T-cell (primary cell): ENCODE results near the gene CABLES1. TPM values are rescaled to one million over a fixed set of nuclear protein-coding genes. Genes with fewer than 3 reads are reported as not detected.

ENCODE experiments used
- ATAC-seq, 4 experiments: fragments of 200-7000 bp in 3 of 4; fragments of 150-1000 bp in 1 of 4; cut with Tn5 transposase; replicated peaks in 1 of 4; 1 replicate in 3 of 4; 2 replicates in 1 of 4; pipeline ENCODE4 v1.10.0; 2021; ENCODE audit warnings: moderate library complexity in 3 of 4, mild to moderate bottlenecking in 2 of 4, moderate number of reproducible peaks in 1 of 4
- CTCF ChIA-PET, 2 donors: fragments of 300-600 bp; sonication (Branson Sonifier 250); formaldehyde crosslinking; loops; one replicate each; lab custom pipeline; 2022; ENCODE audit warnings: antibody characterized with exemption in 2 of 2; lab: Charles Lee
- POLR2A ChIA-PET, 2 donors: fragments of 300-600 bp; sonication (Branson Sonifier 250); formaldehyde crosslinking; loops; one replicate each; lab custom pipeline; 2022; ENCODE audit warnings: antibody characterized with exemption in 2 of 2; lab: Charles Lee
- DNase-seq, 35 experiments: peaks; one replicate each; pipeline versions ENCODE4 v3.0.0 to v3.0.0-alpha.2; 2013 to 2023
- H3K27ac ChIP-seq: one replicate; pipeline ENCODE4 v1.5.1; 2013; ENCODE audit warnings: low read length
- H3K27me3 ChIP-seq, 2 experiments: replicated peaks in 1 of 2; 1 replicate in 1 of 2; 2 replicates in 1 of 2; pipeline versions ENCODE4 v1.6.1 to v1.7.0; 2013; ENCODE audit warnings: low read length in 1 of 2, mixed read lengths in 1 of 2; ENCODE audit not compliant: control insufficient read depth in 2 of 2, insufficient read depth in 2 of 2; ENCODE audit errors: extremely low read depth in 1 of 2
- H3K36me3 ChIP-seq, 2 donors: 1 replicate in 1 of 2; 2 replicates in 1 of 2; pipeline versions ENCODE4 v1.6.1 to v1.7.0; 2013; ENCODE audit warnings: low read length in 1 of 2; ENCODE audit not compliant: control insufficient read depth in 2 of 2, insufficient read depth in 1 of 2; ENCODE audit errors: extremely low read depth in 1 of 2
- H3K4me1 ChIP-seq, 2 experiments: 1 replicate in 1 of 2; 2 replicates in 1 of 2; pipeline versions ENCODE4 v1.6.1 to v1.7.0; 2013; ENCODE audit warnings: low read length in 2 of 2, mixed read lengths in 1 of 2; ENCODE audit not compliant: insufficient read depth in 2 of 2, control insufficient read depth in 1 of 2; ENCODE audit errors: extremely low read depth in 1 of 2
- H3K4me3 ChIP-seq, 2 donors: 1 replicate in 1 of 2; 2 replicates in 1 of 2; pipeline versions ENCODE4 v1.5.1 to v1.7.0; 2013; ENCODE audit warnings: mild to moderate bottlenecking in 2 of 2, low read length in 1 of 2, moderate library complexity in 1 of 2; ENCODE audit not compliant: control insufficient read depth in 1 of 2; ENCODE audit errors: extremely low read depth in 1 of 2
- H3K9me3 ChIP-seq: 2 replicates; pipeline ENCODE4 v1.7.0; 2013
- H3K27ac Mint-ChIP-seq, 2 donors: one replicate each; pipeline ENCODE4 v1.8.0; 2020 to 2021; ENCODE audit warnings: mild to moderate bottlenecking in 2 of 2, mixed read lengths in 2 of 2
- H3K27me3 Mint-ChIP-seq, 2 donors: one replicate each; pipeline ENCODE4 v1.8.0; 2021 to 2022; ENCODE audit warnings: mixed read lengths in 2 of 2
- H3K36me3 Mint-ChIP-seq: one replicate; pipeline ENCODE4 v1.8.0; 2021; ENCODE audit warnings: mixed read lengths
- H3K4me1 Mint-ChIP-seq, 3 donors: one replicate each; pipeline ENCODE4 v1.8.0; 2020 to 2022; ENCODE audit warnings: mixed read lengths in 3 of 3, mild to moderate bottlenecking in 1 of 3
- H3K4me3 Mint-ChIP-seq, 3 donors: one replicate each; pipeline ENCODE4 v1.8.0; 2020 to 2022; ENCODE audit warnings: mild to moderate bottlenecking in 3 of 3, mixed read lengths in 3 of 3, moderate library complexity in 3 of 3
- H3K9me3 Mint-ChIP-seq, 3 donors: one replicate each; pipeline ENCODE4 v1.8.0; 2020 to 2022; ENCODE audit warnings: mixed read lengths in 3 of 3
- WGBS: methylation state at CpG from one replicate; pipeline ENCODE4 v1.1.5; 2013; ENCODE audit warnings: missing lambda C conversion rate; ENCODE audit not compliant: insufficient coverage; 5-methylcytosine and 5-hydroxymethylcytosine counted together
- total RNA-seq, 35 experiments: library from RNA in 6 of 35; stranded (reverse) in 6 of 35; fragments of 120-200 nt in 1 of 35; gene quantifications; one replicate each; pipeline versions ENCODE4 v1.2.1 to v1.2.4 and lab custom pipeline; 2013 to 2026

The CABLES1 gene
- total RNA-seq, 5 donors from 2014 or later (not counting 1 experiment from before 2014, with no cell fraction given): 0.23 to 1.7 (median 0.85) TPM

- ChIA-PET POLR2A (interaction anchor here (0.6 kb wide), 2 partner anchors 79 to 1641 kb away, joined by 3 to 6 read pairs; no protein-coding TSS in a partner anchor), CTCF (interaction anchor here in 1 of 2 donors (0.6 to 1.3 kb wide), 2 partner anchors 11 to 238 kb away, joined by 3 read pairs; no protein-coding TSS in a partner anchor)
- Mint-ChIP-seq H3K27me3 (no peaks in the 10 kb centered on the region), H3K27ac (no peak overlapping the region), H3K4me1 (peaks cover 15 to 22% (median 21%) of the 10 kb centered on the region in 3 donors), H3K9me3 (no peaks in the 10 kb centered on the region), H3K36me3 (no peaks in the 10 kb centered on the region), H3K4me3 (no peak overlapping the region)
- no peaks in the 10 kb centered on the region for H3K36me3 ChIP-seq
- no peaks in the 10 kb centered on the region for H3K27me3 ChIP-seq
- no peak for DNase-seq
- 95% methylated on average over 2 of the region's 3 CpGs for WGBS
- no peak overlapping the region for H3K4me3 ChIP-seq
- no peaks in the 10 kb centered on the region for H3K9me3 ChIP-seq
- peaks cover 0 to 7% of the 10 kb centered on the region in 2 experiments for H3K4me1 ChIP-seq
- no peak overlapping the region for H3K27ac ChIP-seq
- no peak for ATAC-seq
These were observed 91.1 kb downstream of the CABLES1 start for GRCh38 chr18:23226391-23226790.

- no peak overlapping the region for H3K4me3 Mint-ChIP-seq
- no peak overlapping the region for H3K27ac ChIP-seq
- no peaks in the 10 kb centered on the region for H3K27me3 ChIP-seq
- H3K27ac Mint-ChIP-seq: no peak overlapping the region
- POLR2A ChIA-PET: interaction anchor here in 1 of 2 donors (0.6 kb wide), 2 partner anchors 120 to 1641 kb away, joined by 3 to 6 read pairs; no protein-coding TSS in a partner anchor
- CTCF ChIA-PET: interaction anchor here (0.5 to 1.0 kb wide), 3 partner anchors 13 to 196 kb away, joined by 3 read pairs; no protein-coding TSS in a partner anchor
- peaks cover 0 to 14% of the 10 kb centered on the region in 2 experiments for H3K4me1 ChIP-seq
- no peak overlapping the region for H3K4me3 ChIP-seq
- H3K36me3 ChIP-seq: no peaks in the 10 kb centered on the region
- peaks cover 21 to 29% (median 28%) of the 10 kb centered on the region in 3 donors for H3K4me1 Mint-ChIP-seq
- ATAC-seq: no peak
- no peaks in the 10 kb centered on the region for H3K36me3 Mint-ChIP-seq
- no peaks in the 10 kb centered on the region for H3K27me3 Mint-ChIP-seq
- H3K9me3 Mint-ChIP-seq: no peaks in the 10 kb centered on the region
- WGBS: 92% methylated on average over 7 of the region's 11 CpGs
- no peaks in the 10 kb centered on the region for H3K9me3 ChIP-seq
- DNase-seq: no peak
These were observed 91.8 kb downstream of the CABLES1 start for GRCh38 chr18:23226930-23227725.

GRCh38 chr18:23227726-23228070 lies 92.4 kb downstream of the CABLES1 start:
- Mint-ChIP-seq H3K4me1 (peaks cover 21 to 33% (median 32%) of the 10 kb centered on the region in 3 donors), H3K27me3 (no peaks in the 10 kb centered on the region), H3K9me3 (no peaks in the 10 kb centered on the region), H3K4me3 (no peak overlapping the region), H3K27ac (no peak overlapping the region), H3K36me3 (no peaks in the 10 kb centered on the region)
- no peaks in the 10 kb centered on the region for H3K9me3 ChIP-seq
- peaks cover 0 to 20% of the 10 kb centered on the region in 2 experiments for H3K4me1 ChIP-seq
- H3K27ac ChIP-seq: no peak overlapping the region
- WGBS: no CpG with 5 or more reads among the region's 2 CpGs
- no peak for ATAC-seq
- no peaks in the 10 kb centered on the region for H3K27me3 ChIP-seq
- no peak overlapping the region for H3K4me3 ChIP-seq
- no peak for DNase-seq
- no peaks in the 10 kb centered on the region for H3K36me3 ChIP-seq
- CTCF ChIA-PET: interaction anchor here (0.5 to 1.0 kb wide), 2 partner anchors 12 to 196 kb away, joined by 3 read pairs; no protein-coding TSS in a partner anchor
- POLR2A ChIA-PET: interaction anchor here in 1 of 2 donors (0.5 to 0.6 kb wide), 2 partner anchors 80 to 119 kb away, joined by 3 to 5 read pairs; no protein-coding TSS in a partner anchor

GRCh38 chr18:23228102-23229061 lies 93.1 kb downstream of the CABLES1 start:
- H3K4me1 Mint-ChIP-seq: peaks cover 21 to 35% (median 35%) of the 10 kb centered on the region in 3 donors
- POLR2A ChIA-PET: interaction anchor here (0.5 to 0.6 kb wide), 3 partner anchors 30 to 1307 kb away, joined by 3 to 5 read pairs (median 3); no protein-coding TSS in a partner anchor
- no peak overlapping the region for H3K27ac ChIP-seq
- no peak overlapping the region for H3K4me3 Mint-ChIP-seq
- no peaks in the 10 kb centered on the region for H3K9me3 ChIP-seq
- H3K27ac Mint-ChIP-seq: peak overlapping the region; percentile 85
- no peaks in the 10 kb centered on the region for H3K9me3 Mint-ChIP-seq
- H3K27me3 ChIP-seq: no peaks in the 10 kb centered on the region
- CTCF ChIA-PET: interaction anchor here (0.5 to 1.0 kb wide), 2 partner anchors 11 to 197 kb away, joined by 3 read pairs; no protein-coding TSS in a partner anchor
- no peaks in the 10 kb centered on the region for H3K36me3 ChIP-seq
- no peaks in the 10 kb centered on the region for H3K27me3 Mint-ChIP-seq
- no peaks in the 10 kb centered on the region for H3K36me3 Mint-ChIP-seq
- H3K4me1 ChIP-seq: peaks cover 0 to 20% of the 10 kb centered on the region in 2 experiments
- H3K4me3 ChIP-seq: no peak overlapping the region
- DNase-seq (peak in 2 of 35 experiments; percentile 14 to 36), ATAC-seq (no peak)
- WGBS: 20% methylated on average over 1 of the region's 7 CpGs

- Mint-ChIP-seq H3K36me3 (no peaks in the 10 kb centered on the region), H3K27ac (peak overlapping the region in 1 of 2 donors; percentile 15), H3K4me3 (no peak overlapping the region), H3K9me3 (no peaks in the 10 kb centered on the region), H3K27me3 (no peaks in the 10 kb centered on the region), H3K4me1 (peaks cover 21 to 35% (median 35%) of the 10 kb centered on the region in 3 donors)
- WGBS: 100% methylated on average over 1 of the region's 3 CpGs
- H3K27ac ChIP-seq: no peak overlapping the region
- no peaks in the 10 kb centered on the region for H3K36me3 ChIP-seq
- no peak overlapping the region for H3K4me3 ChIP-seq
- no peaks in the 10 kb centered on the region for H3K27me3 ChIP-seq
- ATAC-seq (no peak), DNase-seq (no peak)
- H3K9me3 ChIP-seq: no peaks in the 10 kb centered on the region
- POLR2A ChIA-PET: interaction anchor here in 1 of 2 donors (0.6 kb wide), 1 partner anchor 1308 kb away, joined by 3 read pairs; no protein-coding TSS in a partner anchor
- CTCF ChIA-PET: no interaction called here
- H3K4me1 ChIP-seq: peaks cover 0 to 20% of the 10 kb centered on the region in 2 experiments
These were observed 94.2 kb downstream of the CABLES1 start for GRCh38 chr18:23229472-23229871.
